GM12878 (cell line): ENCODE data around the gene ARHGAP5. TPM values are rescaled to one million over a fixed set of nuclear protein-coding genes. Genes with fewer than 3 reads are reported as not detected.
A peak's percentile ranks its signal among the peaks of the same experiment; 100 is the strongest.

ENCODE experiments used
- ASH2L ChIP-seq: fragments of 300-600, 200-600 bp; sonication (generic); IDR thresholded peaks from 2 replicates; pipeline ENCODE4 v1.6.1; 2017; ENCODE audit warnings: low read depth, mild to moderate bottlenecking, borderline replicate concordance
- ATF2 ChIP-seq: IDR thresholded peaks from 2 replicates; pipeline ENCODE4 v1.6.1; 2012; ENCODE audit warnings: low read length, inconsistent platforms
- ATF3 ChIP-seq: IDR thresholded peaks from 2 replicates; pipeline ENCODE4 v1.6.1; 2011; ENCODE audit warnings: low read depth, mild to moderate bottlenecking, low read length, moderate library complexity, borderline replicate concordance; ENCODE audit errors: extremely low read depth
- CBX5 ChIP-seq: sonication (generic); IDR thresholded peaks from 2 replicates; pipeline ENCODE4 v1.6.1; 2016; ENCODE audit warnings: low read depth, moderate library complexity, mild to moderate bottlenecking, inconsistent platforms
- E2F8 ChIP-seq: fragments of 450-650 bp; IDR thresholded peaks from 2 replicates; pipeline ENCODE4 v1.6.1; 2018; ENCODE audit warnings: mild to moderate bottlenecking, low read depth, moderate library complexity; ENCODE audit not compliant: partially characterized antibody
- ESRRA ChIP-seq: IDR thresholded peaks from 2 replicates; pipeline ENCODE4 v1.6.1; 2012; ENCODE audit warnings: mild to moderate bottlenecking, low read length, improper control_type of control experiment
- ETV6 ChIP-seq, 2 experiments: fragments of 450-650 bp in 1 of 2; IDR thresholded peaks in 1 of 2; conservative IDR thresholded peaks in 1 of 2; 2 replicates each; pipeline ENCODE4 v1.6.1; 2014; ENCODE audit warnings: antibody characterized with exemption in 1 of 2, borderline replicate concordance in 1 of 2, low read depth in 1 of 2, mild to moderate bottlenecking in 1 of 2, moderate library complexity in 1 of 2
- FOXK2 ChIP-seq: fragments of 450-650 bp; IDR thresholded peaks from 2 replicates; pipeline ENCODE4 v1.6.1; 2017; ENCODE audit warnings: mild to moderate bottlenecking, moderate library complexity
- MEF2B ChIP-seq: fragments of 450-650 bp; IDR thresholded peaks from 2 replicates; pipeline ENCODE4 v1.6.1; 2018; ENCODE audit warnings: mild to moderate bottlenecking, moderate library complexity; ENCODE audit not compliant: partially characterized antibody, poor library complexity, severe bottlenecking
- MYB ChIP-seq: fragments of 150-350 bp; IDR thresholded peaks from 2 replicates; pipeline ENCODE4 v1.6.1; 2014; ENCODE audit warnings: mild to moderate bottlenecking, low read depth, low read length, borderline replicate concordance
- NFIC ChIP-seq: IDR thresholded peaks from 2 replicates; pipeline ENCODE4 v1.6.1; 2012; ENCODE audit warnings: low read depth, mild to moderate bottlenecking, inconsistent platforms, low read length, moderate library complexity
- NR2C1 ChIP-seq: fragments of 450-650 bp; IDR thresholded peaks from 2 replicates; pipeline ENCODE4 v1.6.1; 2017; ENCODE audit warnings: antibody characterized with exemption, mild to moderate bottlenecking, moderate library complexity
- RFX5 ChIP-seq: IDR thresholded peaks from 2 replicates; pipeline ENCODE4 v1.6.1; 2011; ENCODE audit warnings: low read depth, low read length, improper control_type of control experiment
- SMARCA5 ChIP-seq: fragments of 450-650 bp; IDR thresholded peaks from 2 replicates; pipeline ENCODE4 v1.6.1; 2017; ENCODE audit warnings: mild to moderate bottlenecking
- SPI1 ChIP-seq: IDR thresholded peaks from 2 replicates; pipeline ENCODE4 v1.6.1; 2011; ENCODE audit warnings: low read depth, mild to moderate bottlenecking, low read length, moderate library complexity, borderline replicate concordance; ENCODE audit not compliant: insufficient read depth
- TAF1 ChIP-seq: IDR thresholded peaks from 2 replicates; pipeline ENCODE4 v1.6.1; 2011; ENCODE audit warnings: mild to moderate bottlenecking, low read depth, low read length, borderline replicate concordance
- USF2 ChIP-seq: IDR thresholded peaks from 2 replicates; pipeline ENCODE4 v1.6.1; 2011; ENCODE audit warnings: low read depth, low read length, improper control_type of control experiment, borderline replicate concordance
- ZBED1 ChIP-seq: IDR thresholded peaks from 2 replicates; pipeline ENCODE4 v1.6.1; 2016; ENCODE audit warnings: borderline replicate concordance
- ZNF687 ChIP-seq: fragments of 450-650 bp; IDR thresholded peaks from 2 replicates; pipeline ENCODE4 v1.6.1; 2017; ENCODE audit warnings: mild to moderate bottlenecking, moderate library complexity
- ZSCAN29 ChIP-seq: fragments of 450-650 bp; IDR thresholded peaks from 2 replicates; pipeline ENCODE4 v1.6.1; 2017; ENCODE audit warnings: mild to moderate bottlenecking, moderate library complexity
- polyA plus RNA-seq, 11 experiments: library from polyadenylated mRNA; depleted of rRNA in 4 of 11; unstranded in 6 of 11; stranded (reverse) in 5 of 11; fragments of >200 nt; fragmentation: Nextera tagmentation in 4 of 11; fragmentation: Illumina TruSeq in 1 of 11; extraction: Ambion mirVana in 4 of 11; extraction: Trizol in 1 of 11; gene quantifications; 1 replicate in 1 of 11; 2 replicates in 10 of 11; pipeline versions ENCODE4 v1.2.1 to v1.2.3, GENCODE V29; 2011 to 2016; ENCODE audit warnings: inconsistent platforms in 2 of 11, missing spikeins in 2 of 11, low read depth in 1 of 11
- total RNA-seq, 4 experiments: library from RNA; depleted of rRNA in 3 of 4; stranded (reverse); fragments of >200 nt in 3 of 4; fragmentation: Illumina TruSeq in 1 of 4; extraction: Trizol in 1 of 4; gene quantifications; 2 replicates each; pipeline versions ENCODE4 v1.2.1 to v1.2.3, GENCODE V29; 2013 to 2021

Gene ARHGAP5
- total and polyA plus RNA-seq, 10 of the 15 experiments (the other 5 are each of a cell fraction or from before 2014, with no cell fraction given) = 0.91 to 19.6 (median 7.2) TPM

GRCh38 chr14:32076278-32077080 lies 625 bp upstream of the ARHGAP5 start (continued):
- TF ChIP-seq ZNF687 = no peak
- TF ChIP-seq NFIC = no peak
- TF ChIP-seq ETV6 (conservative IDR thresholded peaks at IDR 0.05 in 1 of 2, IDR thresholded peaks at IDR 0.05 in 1 of 2; ENCODE audit: borderline replicate concordance in 1 of 2, low read depth in 1 of 2) = no peak
- TF ChIP-seq ESRRA = no peak
- TF ChIP-seq E2F8 = peak; percentile 31
- TF ChIP-seq ATF3 = no peak
- TF ChIP-seq SMARCA5 = no peak
- peak; percentile 10; the same call in 1 of the 2 replicates for TF ChIP-seq SPI1
- no peak for TF ChIP-seq CBX5
- TF ChIP-seq RFX5 = no peak
- TF ChIP-seq MYB = no peak
- no peak for TF ChIP-seq MEF2B
- TF ChIP-seq ASH2L = no peak
- TF ChIP-seq NR2C1 = no peak
- TF ChIP-seq ZSCAN29 = no peak
- TF ChIP-seq ATF2 = no peak
- no peak for TF ChIP-seq TAF1
- peak; percentile 3; the same call in 1 of the 2 replicates for TF ChIP-seq FOXK2
- TF ChIP-seq USF2 = no peak
- TF ChIP-seq ZBED1 = no peak
